HEK293 (cell line): ENCODE data around the gene CYP27B1.

Experiments
- CTCF ChIA-PET: fragments of 350-600 bp; formaldehyde crosslinking; extraction: SDS; loops from one replicate; lab custom pipeline; 2021; ENCODE audit warnings: antibody characterized with exemption; lab: Yijun Ruan, JAX
- POLR2A ChIA-PET: fragments of 300-600 bp; formaldehyde crosslinking; extraction: SDS; loops from one replicate; lab custom pipeline; 2020; ENCODE audit warnings: antibody characterized with exemption, inconsistent platforms; lab: Yijun Ruan, JAX
- H3K27ac ChIP-seq: fragments of 200-500 bp; sonication (Bioruptor generic); 2 replicates; pipeline ENCODE4 v1.5.1; 2014; ENCODE audit warnings: low read depth, low read length, control low read depth, inconsistent platforms; ENCODE audit errors: extremely low read depth
- H3K36me3 ChIP-seq, 2 experiments: fragments of 200-500 bp in 1 of 2; sonication (Bioruptor generic) in 1 of 2; 1 replicate in 1 of 2; 2 replicates in 1 of 2; pipeline ENCODE4 v1.5.1; 2014 to 2017; ENCODE audit warnings: inconsistent platforms in 2 of 2, low read length in 2 of 2; ENCODE audit not compliant: control insufficient read depth in 2 of 2, insufficient read depth in 1 of 2
- H3K4me1 ChIP-seq: fragments of 200-500 bp; sonication (Bioruptor generic); 2 replicates; pipeline ENCODE4 v1.5.1; 2014; ENCODE audit warnings: mild to moderate bottlenecking, low read length, inconsistent platforms; ENCODE audit not compliant: control insufficient read depth, insufficient read depth
- H3K4me3 ChIP-seq: 2 replicates; pipeline ENCODE4 v1.5.1; 2011; ENCODE audit warnings: low read depth, mild to moderate bottlenecking, control low read depth, low read length, moderate library complexity
- H3K9me3 ChIP-seq: fragments of 200-500 bp; sonication (Bioruptor generic); 2 replicates; pipeline ENCODE4 v1.5.1; 2014; ENCODE audit warnings: low read depth, low read length, inconsistent platforms; ENCODE audit not compliant: control insufficient read depth, insufficient read depth
- FEZF1 ChIP-seq: fragments of 450-650 bp; formaldehyde crosslinking; IDR thresholded peaks from 2 replicates; pipeline ENCODE4 v1.5.1; 2016; ENCODE audit warnings: missing biosample characterization, missing genetic modification characterization
- GLI2 ChIP-seq: fragments of 450-650 bp; formaldehyde crosslinking; IDR thresholded peaks from 2 replicates; pipeline ENCODE4; 2017; ENCODE audit warnings: missing biosample characterization, missing genetic modification characterization, low read depth, borderline replicate concordance
- HOXA7 ChIP-seq: sonication (generic); formaldehyde crosslinking; IDR thresholded peaks from 2 replicates; pipeline ENCODE4 v1.8.1; 2022; ENCODE audit warnings: missing genetic modification reagents, borderline replicate concordance
- HOXC10 ChIP-seq: sonication (generic); formaldehyde crosslinking; IDR thresholded peaks from 2 replicates; pipeline ENCODE4 v1.8.1; 2023; ENCODE audit warnings: mild to moderate bottlenecking, missing genetic modification reagents
- PRDM1 ChIP-seq: fragments of 450-650 bp; formaldehyde crosslinking; IDR thresholded peaks from 2 replicates; pipeline ENCODE4; 2016; ENCODE audit warnings: missing biosample characterization, missing genetic modification characterization
- ZFP69B ChIP-seq: fragments of 450-650 bp; formaldehyde crosslinking; IDR thresholded peaks from 2 replicates; pipeline ENCODE4 v1.5.1; 2016; ENCODE audit warnings: missing biosample characterization, missing genetic modification characterization
- ZNF214 ChIP-seq: fragments of 450-650 bp; formaldehyde crosslinking; IDR thresholded peaks from 2 replicates; pipeline ENCODE4 v1.5.1; 2017; ENCODE audit warnings: missing biosample characterization, mild to moderate bottlenecking, missing genetic modification characterization, borderline replicate concordance
- ZNF335 ChIP-seq: fragments of 450-650 bp; formaldehyde crosslinking; conservative IDR thresholded peaks from 2 replicates; pipeline ENCODE4 v1.5.1; 2016; ENCODE audit warnings: missing biosample characterization, missing genetic modification characterization
- ZNF341 ChIP-seq: fragments of 450-650 bp; formaldehyde crosslinking; IDR thresholded peaks from 2 replicates; pipeline ENCODE4; 2016; ENCODE audit warnings: low read depth, missing biosample characterization, missing genetic modification characterization
- ZNF350 ChIP-seq: fragments of 450-650 bp; formaldehyde crosslinking; IDR thresholded peaks from 2 replicates; pipeline ENCODE4 v1.5.0; 2017; ENCODE audit warnings: missing biosample characterization, mild to moderate bottlenecking, missing genetic modification characterization
- ZNF423 ChIP-seq: fragments of 450-650 bp; formaldehyde crosslinking; IDR thresholded peaks from 2 replicates; pipeline ENCODE4 v1.5.1; 2016; ENCODE audit warnings: missing biosample characterization, missing genetic modification characterization
- ZNF426 ChIP-seq: fragments of 450-650 bp; formaldehyde crosslinking; IDR thresholded peaks from 2 replicates; pipeline ENCODE4 v1.5.1; 2017; ENCODE audit warnings: missing biosample characterization, missing genetic modification characterization, mild to moderate bottlenecking, inconsistent platforms, moderate library complexity
- ZNF433 ChIP-seq: fragments of 450-650 bp; formaldehyde crosslinking; IDR thresholded peaks from 2 replicates; pipeline ENCODE4 v1.5.1; 2016; ENCODE audit warnings: missing biosample characterization, missing genetic modification characterization, low read depth
- ZNF561 ChIP-seq: fragments of 450-650 bp; IDR thresholded peaks from 2 replicates; pipeline ENCODE4 v1.5.1; 2018; ENCODE audit warnings: missing biosample characterization, missing genetic modification characterization, borderline replicate concordance
- ZNF585B ChIP-seq: fragments of 450-650 bp; formaldehyde crosslinking; IDR thresholded peaks from 2 replicates; pipeline ENCODE4 v1.5.1; 2016; ENCODE audit warnings: missing biosample characterization, missing genetic modification characterization
- ZNF610 ChIP-seq: fragments of 450-650 bp; formaldehyde crosslinking; IDR thresholded peaks from 2 replicates; pipeline ENCODE4 v1.5.1; 2016; ENCODE audit warnings: missing biosample characterization, missing genetic modification characterization, borderline replicate concordance
- ZNF624 ChIP-seq: fragments of 450-650 bp; formaldehyde crosslinking; IDR thresholded peaks from 2 replicates; pipeline ENCODE4 v1.5.1; 2017; ENCODE audit warnings: missing biosample characterization, missing genetic modification characterization
- ZNF658 ChIP-seq: fragments of 450-650 bp; formaldehyde crosslinking; IDR thresholded peaks from 2 replicates; pipeline ENCODE4; 2016; ENCODE audit warnings: missing biosample characterization, missing genetic modification characterization
- ZNF707 ChIP-seq: fragments of 450-650 bp; formaldehyde crosslinking; IDR thresholded peaks from 2 replicates; pipeline ENCODE4 v1.5.1; 2016; ENCODE audit warnings: missing biosample characterization, missing genetic modification characterization
- ZNF76 ChIP-seq: fragments of 450-650 bp; formaldehyde crosslinking; IDR thresholded peaks from 2 replicates; pipeline ENCODE4; 2016; ENCODE audit warnings: low read depth, missing biosample characterization, missing genetic modification characterization, borderline replicate concordance
- ZNF843 ChIP-seq: fragments of 450-650 bp; formaldehyde crosslinking; IDR thresholded peaks from 2 replicates; pipeline ENCODE4 v1.5.1; 2016; ENCODE audit warnings: missing biosample characterization, missing genetic modification characterization
- TF ChIP-seq, protein P1 (sequence below): fragments of 450-650 bp; formaldehyde crosslinking; IDR thresholded peaks from 2 replicates; pipeline ENCODE4 v1.5.1; 2016; ENCODE audit warnings: missing biosample characterization, missing genetic modification characterization, low read depth
- TF ChIP-seq, protein P2 (sequence below): fragments of 450-650 bp; IDR thresholded peaks from 2 replicates; pipeline ENCODE4 v1.5.1; 2018; ENCODE audit warnings: missing biosample characterization, missing genetic modification characterization
- TF ChIP-seq, protein P3 (sequence below): fragments of 450-650 bp; formaldehyde crosslinking; IDR thresholded peaks from 2 replicates; pipeline ENCODE4 v1.5.1; 2016; ENCODE audit warnings: missing biosample characterization, missing genetic modification characterization
- TF ChIP-seq, protein P4 (sequence below): fragments of 450-650 bp; formaldehyde crosslinking; IDR thresholded peaks from 2 replicates; pipeline ENCODE4 v1.5.1; 2017; ENCODE audit warnings: missing biosample characterization, missing genetic modification characterization
- TF ChIP-seq, protein P5 (sequence below): fragments of 450-650 bp; formaldehyde crosslinking; IDR thresholded peaks from 2 replicates; pipeline ENCODE4 v1.5.1; 2017; ENCODE audit warnings: missing biosample characterization, mild to moderate bottlenecking, missing genetic modification characterization, moderate library complexity
- TF ChIP-seq, protein P6 (sequence below): fragments of 450-650 bp; formaldehyde crosslinking; optimal IDR thresholded peaks from 2 replicates; pipeline ENCODE3; 2016; ENCODE audit warnings: missing biosample characterization, mild to moderate bottlenecking, missing genetic modification characterization

CYP27B1 gene

DNA sequence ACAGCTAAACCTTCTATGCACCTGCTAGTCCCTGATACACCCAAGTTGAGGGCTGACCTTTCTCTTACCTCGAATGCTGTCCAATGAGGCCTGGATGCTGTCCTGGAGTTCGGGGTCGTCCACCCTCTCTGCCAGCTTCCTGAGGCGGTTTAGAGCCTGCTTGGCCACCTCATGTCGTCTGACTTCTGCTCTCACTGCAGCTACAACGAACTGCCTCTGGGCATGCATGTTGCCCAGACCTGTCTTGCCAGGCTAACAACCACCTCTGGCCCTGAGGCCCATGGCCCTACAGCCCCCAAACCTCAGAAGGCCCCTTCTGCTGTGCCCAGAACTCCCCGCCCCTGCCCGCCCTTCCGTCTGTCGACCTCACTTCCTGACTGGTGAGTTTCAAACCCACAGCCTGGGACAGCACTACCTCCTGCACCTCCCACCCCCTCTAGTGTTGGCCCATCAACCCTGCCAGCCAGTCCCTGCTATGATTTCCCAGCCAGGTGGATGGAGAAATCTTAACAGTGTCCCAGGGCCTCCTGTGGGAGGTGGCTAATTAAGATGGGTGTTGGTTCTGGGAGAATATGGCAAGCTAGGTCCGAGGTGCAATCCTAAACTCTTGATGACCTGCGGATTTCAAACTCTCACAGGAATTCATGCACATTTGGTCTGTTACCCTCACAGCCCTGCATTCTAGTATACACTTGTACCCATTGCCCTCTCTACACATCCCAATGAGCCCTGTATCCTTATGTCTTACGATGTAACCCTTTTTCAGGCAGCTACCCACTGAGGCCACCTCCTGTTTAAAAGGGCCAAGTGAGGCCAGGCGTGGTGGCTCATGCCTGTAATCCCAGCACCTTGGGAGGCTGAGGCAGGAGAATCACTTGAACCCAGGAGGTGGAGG is 24.8 kb downstream of the CYP27B1 start:
- H3K4me3 ChIP-seq, result no peak overlapping the region
- TF ChIP-seq, protein P1, sequence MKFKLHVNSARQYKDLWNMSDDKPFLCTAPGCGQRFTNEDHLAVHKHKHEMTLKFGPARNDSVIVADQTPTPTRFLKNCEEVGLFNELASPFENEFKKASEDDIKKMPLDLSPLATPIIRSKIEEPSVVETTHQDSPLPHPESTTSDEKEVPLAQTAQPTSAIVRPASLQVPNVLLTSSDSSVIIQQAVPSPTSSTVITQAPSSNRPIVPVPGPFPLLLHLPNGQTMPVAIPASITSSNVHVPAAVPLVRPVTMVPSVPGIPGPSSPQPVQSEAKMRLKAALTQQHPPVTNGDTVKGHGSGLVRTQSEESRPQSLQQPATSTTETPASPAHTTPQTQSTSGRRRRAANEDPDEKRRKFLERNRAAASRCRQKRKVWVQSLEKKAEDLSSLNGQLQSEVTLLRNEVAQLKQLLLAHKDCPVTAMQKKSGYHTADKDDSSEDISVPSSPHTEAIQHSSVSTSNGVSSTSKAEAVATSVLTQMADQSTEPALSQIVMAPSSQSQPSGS (tag by site-specific recombination), result no peak
- TF ChIP-seq ZNF585B (tag by site-specific recombination) (no peak), ZNF610 (tag by site-specific recombination) (no peak), ZNF214 (tag by site-specific recombination) (no peak), ZNF341 (tag by site-specific recombination) (peak; percentile 50; the same call in 1 of the 2 replicates), ZFP69B (tag by site-specific recombination) (no peak), ZNF707 (no peak), ZNF624 (tag by site-specific recombination) (no peak), ZNF843 (no peak), PRDM1 (tag by site-specific recombination) (no peak), ZNF561 (no peak), HOXA7 (CRISPR knock-in tag) (no peak), HOXC10 (CRISPR knock-in tag) (no peak), ZNF350 (tag by site-specific recombination) (no peak), FEZF1 (tag by site-specific recombination) (no peak), ZNF76 (tag by site-specific recombination) (no peak), ZNF426 (tag by site-specific recombination) (no peak), ZNF433 (tag by site-specific recombination) (no peak), ZNF423 (tag by site-specific recombination) (no peak), ZNF335 (tag by site-specific recombination) (peak; percentile 46), ZNF658 (tag by site-specific recombination) (no peak), GLI2 (tag by site-specific recombination) (no peak)
- TF ChIP-seq, protein P2, sequence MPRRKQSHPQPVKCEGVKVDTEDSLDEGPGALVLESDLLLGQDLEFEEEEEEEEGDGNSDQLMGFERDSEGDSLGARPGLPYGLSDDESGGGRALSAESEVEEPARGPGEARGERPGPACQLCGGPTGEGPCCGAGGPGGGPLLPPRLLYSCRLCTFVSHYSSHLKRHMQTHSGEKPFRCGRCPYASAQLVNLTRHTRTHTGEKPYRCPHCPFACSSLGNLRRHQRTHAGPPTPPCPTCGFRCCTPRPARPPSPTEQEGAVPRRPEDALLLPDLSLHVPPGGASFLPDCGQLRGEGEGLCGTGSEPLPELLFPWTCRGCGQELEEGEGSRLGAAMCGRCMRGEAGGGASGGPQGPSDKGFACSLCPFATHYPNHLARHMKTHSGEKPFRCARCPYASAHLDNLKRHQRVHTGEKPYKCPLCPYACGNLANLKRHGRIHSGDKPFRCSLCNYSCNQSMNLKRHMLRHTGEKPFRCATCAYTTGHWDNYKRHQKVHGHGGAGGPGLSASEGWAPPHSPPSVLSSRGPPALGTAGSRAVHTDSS (tag by site-specific recombination), result no peak
- TF ChIP-seq, protein P3, sequence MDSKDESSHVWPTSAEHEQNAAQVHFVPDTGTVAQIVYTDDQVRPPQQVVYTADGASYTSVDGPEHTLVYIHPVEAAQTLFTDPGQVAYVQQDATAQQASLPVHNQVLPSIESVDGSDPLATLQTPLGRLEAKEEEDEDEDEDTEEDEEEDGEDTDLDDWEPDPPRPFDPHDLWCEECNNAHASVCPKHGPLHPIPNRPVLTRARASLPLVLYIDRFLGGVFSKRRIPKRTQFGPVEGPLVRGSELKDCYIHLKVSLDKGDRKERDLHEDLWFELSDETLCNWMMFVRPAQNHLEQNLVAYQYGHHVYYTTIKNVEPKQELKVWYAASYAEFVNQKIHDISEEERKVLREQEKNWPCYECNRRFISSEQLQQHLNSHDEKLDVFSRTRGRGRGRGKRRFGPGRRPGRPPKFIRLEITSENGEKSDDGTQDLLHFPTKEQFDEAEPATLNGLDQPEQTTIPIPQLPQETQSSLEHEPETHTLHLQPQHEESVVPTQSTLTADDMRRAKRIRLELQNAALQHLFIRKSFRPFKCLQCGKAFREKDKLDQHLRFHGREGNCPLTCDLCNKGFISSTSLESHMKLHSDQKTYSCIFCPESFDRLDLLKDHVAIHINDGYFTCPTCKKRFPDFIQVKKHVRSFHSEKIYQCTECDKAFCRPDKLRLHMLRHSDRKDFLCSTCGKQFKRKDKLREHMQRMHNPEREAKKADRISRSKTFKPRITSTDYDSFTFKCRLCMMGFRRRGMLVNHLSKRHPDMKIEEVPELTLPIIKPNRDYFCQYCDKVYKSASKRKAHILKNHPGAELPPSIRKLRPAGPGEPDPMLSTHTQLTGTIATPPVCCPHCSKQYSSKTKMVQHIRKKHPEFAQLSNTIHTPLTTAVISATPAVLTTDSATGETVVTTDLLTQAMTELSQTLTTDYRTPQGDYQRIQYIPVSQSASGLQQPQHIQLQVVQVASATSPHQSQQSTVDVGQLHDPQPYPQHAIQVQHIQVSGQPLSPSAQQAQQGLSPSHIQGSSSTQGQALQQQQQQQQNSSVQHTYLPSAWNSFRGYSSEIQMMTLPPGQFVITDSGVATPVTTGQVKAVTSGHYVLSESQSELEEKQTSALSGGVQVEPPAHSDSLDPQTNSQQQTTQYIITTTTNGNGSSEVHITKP (tag by site-specific recombination), result no peak
- TF ChIP-seq, protein P4, sequence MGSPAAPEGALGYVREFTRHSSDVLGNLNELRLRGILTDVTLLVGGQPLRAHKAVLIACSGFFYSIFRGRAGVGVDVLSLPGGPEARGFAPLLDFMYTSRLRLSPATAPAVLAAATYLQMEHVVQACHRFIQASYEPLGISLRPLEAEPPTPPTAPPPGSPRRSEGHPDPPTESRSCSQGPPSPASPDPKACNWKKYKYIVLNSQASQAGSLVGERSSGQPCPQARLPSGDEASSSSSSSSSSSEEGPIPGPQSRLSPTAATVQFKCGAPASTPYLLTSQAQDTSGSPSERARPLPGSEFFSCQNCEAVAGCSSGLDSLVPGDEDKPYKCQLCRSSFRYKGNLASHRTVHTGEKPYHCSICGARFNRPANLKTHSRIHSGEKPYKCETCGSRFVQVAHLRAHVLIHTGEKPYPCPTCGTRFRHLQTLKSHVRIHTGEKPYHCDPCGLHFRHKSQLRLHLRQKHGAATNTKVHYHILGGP (tag by site-specific recombination), result no peak
- TF ChIP-seq, protein P5, sequence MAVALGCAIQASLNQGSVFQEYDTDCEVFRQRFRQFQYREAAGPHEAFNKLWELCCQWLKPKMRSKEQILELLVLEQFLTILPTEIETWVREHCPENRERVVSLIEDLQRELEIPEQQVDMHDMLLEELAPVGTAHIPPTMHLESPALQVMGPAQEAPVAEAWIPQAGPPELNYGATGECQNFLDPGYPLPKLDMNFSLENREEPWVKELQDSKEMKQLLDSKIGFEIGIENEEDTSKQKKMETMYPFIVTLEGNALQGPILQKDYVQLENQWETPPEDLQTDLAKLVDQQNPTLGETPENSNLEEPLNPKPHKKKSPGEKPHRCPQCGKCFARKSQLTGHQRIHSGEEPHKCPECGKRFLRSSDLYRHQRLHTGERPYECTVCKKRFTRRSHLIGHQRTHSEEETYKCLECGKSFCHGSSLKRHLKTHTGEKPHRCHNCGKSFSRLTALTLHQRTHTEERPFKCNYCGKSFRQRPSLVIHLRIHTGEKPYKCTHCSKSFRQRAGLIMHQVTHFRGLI (tag by site-specific recombination), result no peak
- TF ChIP-seq, protein P6, sequence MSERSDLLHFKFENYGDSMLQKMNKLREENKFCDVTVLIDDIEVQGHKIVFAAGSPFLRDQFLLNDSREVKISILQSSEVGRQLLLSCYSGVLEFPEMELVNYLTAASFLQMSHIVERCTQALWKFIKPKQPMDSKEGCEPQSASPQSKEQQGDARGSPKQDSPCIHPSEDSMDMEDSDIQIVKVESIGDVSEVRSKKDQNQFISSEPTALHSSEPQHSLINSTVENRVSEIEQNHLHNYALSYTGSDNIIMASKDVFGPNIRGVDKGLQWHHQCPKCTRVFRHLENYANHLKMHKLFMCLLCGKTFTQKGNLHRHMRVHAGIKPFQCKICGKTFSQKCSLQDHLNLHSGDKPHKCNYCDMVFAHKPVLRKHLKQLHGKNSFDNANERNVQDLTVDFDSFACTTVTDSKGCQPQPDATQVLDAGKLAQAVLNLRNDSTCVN (tag by site-specific recombination), result no peak

More for the DNA sequence above, 24.8 kb downstream of the CYP27B1 start:
- H3K27ac ChIP-seq, result no peak overlapping the region
- peaks cover 5% of the 10 kb centered on the region; the same call in 1 of the 2 replicates for H3K4me1 ChIP-seq
- H3K36me3 ChIP-seq, result peaks cover 0 to 13% of the 10 kb centered on the region in 2 experiments; a peak in 2 of 3 replicates
- ChIA-PET CTCF (interaction anchor here (0.6 to 2.2 kb wide), 5 partner anchors 16 to 562 kb away, joined by 3 to 9 read pairs (median 4); no protein-coding TSS in a partner anchor), POLR2A (no interaction called here)
- H3K9me3 ChIP-seq, result no peaks in the 10 kb centered on the region
